ENCODE results near the gene BOD1L2.

BOD1L2 gene

GRCh38 chr18:57146956-57147636 lies at the start of gene BOD1L2:
Gene BOD1L2, plus strand, starts transcription at chr18:57147087. Its CDS starts 226 bp downstream, at chr18:57147313.
- no peak for DNase-seq

GRCh38 chr18:57107140-57107832 lies 39.6 kb upstream of the BOD1L2 start:
- no peak for DNase-seq

GRCh38 chr18:57110290-57110689 lies 36.6 kb upstream of the BOD1L2 start:
- DNase-seq, result no peak

- no peak for DNase-seq
These were observed 33.0 kb upstream of the BOD1L2 start for GRCh38 chr18:57113799-57114420.

- no peak for DNase-seq
These were observed 30.2 kb upstream of the BOD1L2 start for GRCh38 chr18:57116598-57117132.

GRCh38 chr18:57121542-57122112 lies 25.3 kb upstream of the BOD1L2 start:
- DNase-seq, result no peak

GRCh38 chr18:57122936-57123510 lies 23.9 kb upstream of the BOD1L2 start:
- no peak for DNase-seq

GRCh38 chr18:57125627-57126026 lies 21.3 kb upstream of the BOD1L2 start:
- no peak for DNase-seq

- DNase-seq, result no peak
These were observed 18.5 kb upstream of the BOD1L2 start for GRCh38 chr18:57128220-57128932.

- DNase-seq, result no peak
These were observed 15.8 kb upstream of the BOD1L2 start for GRCh38 chr18:57131101-57131500.

- no peak for DNase-seq
These were observed 15.1 kb upstream of the BOD1L2 start for GRCh38 chr18:57131782-57132181.

- DNase-seq, result no peak
These were observed 12.2 kb upstream of the BOD1L2 start for GRCh38 chr18:57134618-57135135.

- DNase-seq, result no peak
These were observed 11.2 kb upstream of the BOD1L2 start for GRCh38 chr18:57135699-57136098.

GRCh38 chr18:57137847-57138246 lies 9.0 kb upstream of the BOD1L2 start:
- no peak for DNase-seq

GRCh38 chr18:57141208-57142129 lies 5.4 kb upstream of the BOD1L2 start:
- DNase-seq, result no peak

- no peak for DNase-seq
These were observed 4.6 kb upstream of the BOD1L2 start for GRCh38 chr18:57142324-57142723.

GRCh38 chr18:57143265-57143664 lies 3.6 kb upstream of the BOD1L2 start:
- DNase-seq, result no peak

GRCh38 chr18:57148263-57148662 lies 1.4 kb downstream of the BOD1L2 start:
- no peak for DNase-seq

- no peak for DNase-seq
These were observed 2.2 kb downstream of the BOD1L2 start for GRCh38 chr18:57149051-57149450.

- DNase-seq, result no peak
These were observed 2.6 kb downstream of the BOD1L2 start for GRCh38 chr18:57149531-57149930.

GRCh38 chr18:57150081-57150480 lies 3.2 kb downstream of the BOD1L2 start:
- DNase-seq, result no peak

Measured in NCI-H524 treated with DMSO at 0.1 percent for 48 hours (cell line).